ENCODE measurements around the gene FAM78B.

The FAM78B gene

GRCh38 chr1:166113031-166113430, 53.8 kb downstream of the FAM78B start:
- no peak overlapping the region for H3K27ac ChIP-seq
- TF ChIP-seq, protein P1, sequence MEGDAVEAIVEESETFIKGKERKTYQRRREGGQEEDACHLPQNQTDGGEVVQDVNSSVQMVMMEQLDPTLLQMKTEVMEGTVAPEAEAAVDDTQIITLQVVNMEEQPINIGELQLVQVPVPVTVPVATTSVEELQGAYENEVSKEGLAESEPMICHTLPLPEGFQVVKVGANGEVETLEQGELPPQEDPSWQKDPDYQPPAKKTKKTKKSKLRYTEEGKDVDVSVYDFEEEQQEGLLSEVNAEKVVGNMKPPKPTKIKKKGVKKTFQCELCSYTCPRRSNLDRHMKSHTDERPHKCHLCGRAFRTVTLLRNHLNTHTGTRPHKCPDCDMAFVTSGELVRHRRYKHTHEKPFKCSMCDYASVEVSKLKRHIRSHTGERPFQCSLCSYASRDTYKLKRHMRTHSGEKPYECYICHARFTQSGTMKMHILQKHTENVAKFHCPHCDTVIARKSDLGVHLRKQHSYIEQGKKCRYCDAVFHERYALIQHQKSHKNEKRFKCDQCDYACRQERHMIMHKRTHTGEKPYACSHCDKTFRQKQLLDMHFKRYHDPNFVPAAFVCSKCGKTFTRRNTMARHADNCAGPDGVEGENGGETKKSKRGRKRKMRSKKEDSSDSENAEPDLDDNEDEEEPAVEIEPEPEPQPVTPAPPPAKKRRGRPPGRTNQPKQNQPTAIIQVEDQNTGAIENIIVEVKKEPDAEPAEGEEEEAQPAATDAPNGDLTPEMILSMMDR (conservative IDR thresholded peaks at IDR 0.05): no peak

DNA sequence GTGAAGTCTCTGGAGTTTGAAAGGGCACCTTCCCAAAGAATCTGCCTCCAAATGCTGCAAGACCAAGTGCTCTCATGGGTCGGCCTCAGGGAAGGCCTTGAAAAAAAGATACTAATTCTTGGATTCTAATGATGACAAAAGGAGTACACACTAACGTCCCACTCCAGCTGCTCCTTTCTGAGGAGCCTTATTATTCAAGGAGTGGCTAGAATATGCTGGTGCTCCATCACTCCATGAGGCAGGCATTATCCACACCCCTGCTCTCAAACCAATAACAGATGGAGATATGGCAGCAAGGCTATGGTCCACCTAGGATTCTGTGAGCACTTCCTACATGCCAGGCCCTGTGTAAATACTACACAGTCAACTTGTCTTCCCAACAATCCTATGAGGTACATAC, 54.4 kb downstream of the FAM78B start:
- TF ChIP-seq, protein P1 (conservative IDR thresholded peaks at IDR 0.05): no peak
- H3K27ac ChIP-seq: no peak overlapping the region

GRCh38 chr1:166111430-166111829, 55.4 kb downstream of the FAM78B start:
- H3K27ac ChIP-seq: no peak overlapping the region
- TF ChIP-seq, protein P1 (conservative IDR thresholded peaks at IDR 0.05): no peak

DNA sequence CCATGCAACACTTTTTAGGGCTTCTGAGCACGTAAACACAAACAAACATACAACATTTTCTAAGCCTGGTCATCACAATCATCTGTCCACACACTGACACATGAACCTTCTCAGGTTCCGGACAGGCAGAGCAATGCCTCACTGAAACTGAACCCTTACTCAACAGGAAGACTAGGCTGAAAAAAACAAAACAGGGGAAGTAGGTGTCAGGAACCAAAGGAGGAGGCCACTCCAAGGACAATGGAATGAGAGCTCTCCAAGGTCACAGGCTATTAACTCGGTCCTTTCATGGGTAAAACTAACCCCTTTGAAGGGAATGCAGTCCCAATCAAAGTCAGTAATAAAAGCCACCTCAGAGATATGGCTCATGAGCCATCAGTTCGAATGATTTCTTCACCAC, 76.6 kb downstream of the FAM78B start:
- TF ChIP-seq, protein P1 (conservative IDR thresholded peaks at IDR 0.05): no peak

GRCh38 chr1:166089804-166090203, 77.0 kb downstream of the FAM78B start:
- TF ChIP-seq, protein P1 (conservative IDR thresholded peaks at IDR 0.05): no peak

More for the DNA sequence above, 76.6 kb downstream of the FAM78B start:
- H3K27ac ChIP-seq: no peak overlapping the region

GRCh38 chr1:166088572-166088955, 78.2 kb downstream of the FAM78B start:
- no peak overlapping the region for H3K27ac ChIP-seq
- TF ChIP-seq, protein P1 (conservative IDR thresholded peaks at IDR 0.05): no peak

More at GRCh38 chr1:166089804-166090203, 77.0 kb downstream of the FAM78B start:
- H3K27ac ChIP-seq: no peak overlapping the region

GRCh38 chr1:166087734-166088571, 78.8 kb downstream of the FAM78B start:
- H3K27ac ChIP-seq: no peak overlapping the region
- TF ChIP-seq, protein P1 (conservative IDR thresholded peaks at IDR 0.05): no peak

Measured in VCaP (cell line).